Thyroid gland (tissue), 4 donors: ENCODE measurements around the gene NAGA. TPM values are rescaled to one million over a fixed set of nuclear protein-coding genes. Genes with fewer than 3 reads are reported as not detected.

Experiments
- DNase-seq, 2 donors: peaks; one replicate each; pipeline ENCODE4 v3.0.0-alpha.2; 2019
- H3K27ac ChIP-seq, 3 donors: fragments of 200-600 bp; sonication (generic); 1 replicate in 2 of 3; 2 replicates in 1 of 3; pipeline ENCODE4 v1.5.1; 2016 to 2019; ENCODE audit warnings: mild to moderate bottlenecking in 1 of 3, moderate library complexity in 1 of 3
- H3K27me3 ChIP-seq: fragments of 200-600 bp; sonication (generic); one replicate; pipeline ENCODE4 v1.5.1; 2019
- H3K36me3 ChIP-seq, 2 donors: fragments of 200-600 bp; sonication (generic); one replicate each; pipeline ENCODE4 v1.5.1; 2016 to 2019
- H3K4me1 ChIP-seq, 2 donors: fragments of 200-600 bp; sonication (generic); one replicate each; pipeline ENCODE4 v1.5.1; 2017 to 2019
- H3K4me3 ChIP-seq, 3 donors: fragments of 200-600 bp; sonication (generic); replicated peaks in 1 of 3; 1 replicate in 2 of 3; 2 replicates in 1 of 3; pipeline ENCODE4 v1.5.1; 2016; ENCODE audit warnings: mild to moderate bottlenecking in 1 of 3
- H3K9me3 ChIP-seq: fragments of 200-600 bp; sonication (generic); one replicate; pipeline ENCODE4 v1.5.1; 2017
- POLR2A ChIP-seq, 2 donors: fragments of 450-650 bp; IDR thresholded peaks; one replicate each; pipeline ENCODE4 v1.6.1; 2017; ENCODE audit warnings: antibody characterized with exemption in 2 of 2, mild to moderate bottlenecking in 2 of 2, moderate library complexity in 1 of 2
- WGBS, 2 donors: methylation state at CpG; one replicate each; pipeline ENCODE4 v1.1.5; 2017; 5-methylcytosine and 5-hydroxymethylcytosine counted together
- intact Hi-C: fragments of 100-400 bp; cut with DNase I; formaldehyde crosslinking; loops from one replicate; pipeline ENCODE4 v1.15.1; 2023
- small RNA-seq: library from RNA; depleted of rRNA; stranded (forward); fragments of <200 nt; gene quantifications from one replicate; pipeline ENCODE3, GENCODE V24; 2016
- total RNA-seq, 4 donors: library from RNA; depleted of rRNA; stranded (reverse); fragments of >200 nt; gene quantifications; one replicate each; pipeline ENCODE4 v1.2.3, GENCODE V29; 2016
- TF ChIP-seq, protein P1 (sequence below), 6 experiments: fragments of 200-600 bp in 3 of 6; fragments of 450-650 bp in 3 of 6; sonication (generic) in 3 of 6; IDR thresholded peaks; one replicate each; pipeline ENCODE4 v1.5.1; 2016 to 2019; ENCODE audit warnings: antibody characterized with exemption in 6 of 6, mild to moderate bottlenecking in 2 of 6, inconsistent platforms in 1 of 6, moderate library complexity in 1 of 6

The NAGA gene
- total RNA-seq, 4 donors from 2014 or later: 36.8 to 40.9 (median 38.0) TPM

GRCh38 chr22:42018224-42018623 is 52.4 kb downstream of the NAGA start:
- no peak for DNase-seq
- H3K27me3 ChIP-seq: no peaks in the 10 kb centered on the region
- H3K4me1 ChIP-seq: no peaks in the 10 kb centered on the region
- no peaks in the 10 kb centered on the region for H3K36me3 ChIP-seq
- H3K4me3 ChIP-seq: no peak overlapping the region
- H3K27ac ChIP-seq: no peak overlapping the region
- intact Hi-C loops: no loop called here
- no peaks in the 10 kb centered on the region for H3K9me3 ChIP-seq
- WGBS, 2 donors: 66 to 73% methylated on average over 1 of the region's 1 CpG
- TF ChIP-seq, protein P1, sequence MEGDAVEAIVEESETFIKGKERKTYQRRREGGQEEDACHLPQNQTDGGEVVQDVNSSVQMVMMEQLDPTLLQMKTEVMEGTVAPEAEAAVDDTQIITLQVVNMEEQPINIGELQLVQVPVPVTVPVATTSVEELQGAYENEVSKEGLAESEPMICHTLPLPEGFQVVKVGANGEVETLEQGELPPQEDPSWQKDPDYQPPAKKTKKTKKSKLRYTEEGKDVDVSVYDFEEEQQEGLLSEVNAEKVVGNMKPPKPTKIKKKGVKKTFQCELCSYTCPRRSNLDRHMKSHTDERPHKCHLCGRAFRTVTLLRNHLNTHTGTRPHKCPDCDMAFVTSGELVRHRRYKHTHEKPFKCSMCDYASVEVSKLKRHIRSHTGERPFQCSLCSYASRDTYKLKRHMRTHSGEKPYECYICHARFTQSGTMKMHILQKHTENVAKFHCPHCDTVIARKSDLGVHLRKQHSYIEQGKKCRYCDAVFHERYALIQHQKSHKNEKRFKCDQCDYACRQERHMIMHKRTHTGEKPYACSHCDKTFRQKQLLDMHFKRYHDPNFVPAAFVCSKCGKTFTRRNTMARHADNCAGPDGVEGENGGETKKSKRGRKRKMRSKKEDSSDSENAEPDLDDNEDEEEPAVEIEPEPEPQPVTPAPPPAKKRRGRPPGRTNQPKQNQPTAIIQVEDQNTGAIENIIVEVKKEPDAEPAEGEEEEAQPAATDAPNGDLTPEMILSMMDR (IDR thresholded peaks at IDR 0.05): no peak
- no peak for TF ChIP-seq POLR2A (IDR thresholded peaks at IDR 0.05)

DNA sequence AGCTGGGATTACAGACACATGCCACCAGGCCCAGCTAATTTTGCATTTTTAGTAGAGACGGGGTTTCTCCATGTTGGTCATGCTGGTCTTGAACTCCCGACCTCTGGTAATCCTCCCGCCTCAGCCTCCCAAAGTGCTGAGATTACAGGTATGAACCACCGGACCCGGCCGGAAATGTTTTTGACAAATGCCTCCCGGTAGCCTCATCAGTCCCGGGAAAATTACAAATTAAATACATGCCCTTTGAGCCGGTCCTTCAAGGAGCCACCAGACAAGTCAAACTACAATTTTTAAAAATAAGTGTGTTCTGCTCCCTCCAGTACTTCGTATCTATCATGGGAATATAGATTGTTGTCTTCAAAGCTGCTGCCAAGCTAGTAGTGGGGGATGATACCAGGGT is 54.5 kb downstream of the NAGA start:
- Histone ChIP-seq H3K4me1 (no peaks in the 10 kb centered on the region), H3K27ac (no peak overlapping the region), H3K9me3 (no peaks in the 10 kb centered on the region), H3K27me3 (no peaks in the 10 kb centered on the region), H3K36me3 (no peaks in the 10 kb centered on the region), H3K4me3 (no peak overlapping the region)
- intact Hi-C loops: no loop called here
- WGBS, 2 donors: 79 to 84% methylated on average over 10 of the region's 10 CpGs
- DNase-seq: no peak
- TF ChIP-seq POLR2A (IDR thresholded peaks at IDR 0.05): no peak
- TF ChIP-seq, protein P1 (IDR thresholded peaks at IDR 0.05): no peak

- Histone ChIP-seq H3K4me3 (no peak overlapping the region), H3K36me3 (no peaks in the 10 kb centered on the region), H3K4me1 (no peaks in the 10 kb centered on the region), H3K27me3 (no peaks in the 10 kb centered on the region), H3K9me3 (no peaks in the 10 kb centered on the region), H3K27ac (no peak overlapping the region)
- TF ChIP-seq, protein P1 (IDR thresholded peaks at IDR 0.05): no peak
- no peak for TF ChIP-seq POLR2A (IDR thresholded peaks at IDR 0.05)
- no peak for DNase-seq
- intact Hi-C loops: no loop called here
- 65 to 78% methylated on average over 4 of the region's 4 CpGs for WGBS, 2 donors
Observed at GRCh38 chr22:42013385-42013784, 57.2 kb downstream of the NAGA start.

DNA sequence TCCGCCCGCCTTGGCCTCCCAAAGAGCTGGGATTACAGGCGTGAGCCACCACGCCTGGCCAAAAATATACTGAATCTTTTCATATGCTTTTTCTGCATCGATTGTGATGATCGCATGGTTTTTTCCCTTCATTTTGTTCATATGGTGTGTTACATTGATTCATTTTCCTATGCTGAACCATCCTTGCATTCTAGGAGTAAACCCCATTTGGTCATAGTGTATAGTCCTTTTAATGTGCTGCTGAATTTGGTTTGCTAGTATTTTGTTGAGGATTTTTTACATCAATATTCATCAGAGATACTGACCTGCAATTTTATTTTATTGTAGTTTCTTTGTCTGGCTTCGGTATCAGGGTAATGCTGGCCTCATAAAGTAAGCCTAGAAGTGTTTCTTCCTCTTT is 59.8 kb downstream of the NAGA start:
- DNase-seq: no peak
- TF ChIP-seq POLR2A (IDR thresholded peaks at IDR 0.05): no peak
- TF ChIP-seq, protein P1 (IDR thresholded peaks at IDR 0.05): no peak
- intact Hi-C loops: no loop called here
- no peaks in the 10 kb centered on the region for H3K27me3 ChIP-seq
- no peaks in the 10 kb centered on the region for H3K9me3 ChIP-seq
- no peak overlapping the region for H3K4me3 ChIP-seq
- H3K27ac ChIP-seq: no peak overlapping the region
- no peaks in the 10 kb centered on the region for H3K36me3 ChIP-seq
- WGBS, 2 donors: 80 to 90% methylated on average over 7 of the region's 7 CpGs
- no peaks in the 10 kb centered on the region for H3K4me1 ChIP-seq

Small RNA genes within 50 kb of the gene (small RNA-seq; reads per million reads assigned to genes)
- not detected for gene SNORD13P1

Other genes starting within 250 kb of the NAGA start
- gene SREBF2, start 237.7 kb downstream of the NAGA start, total RNA-seq: 10 to 100 TPM; 34.4 to 91.8 (median 63.7) TPM
- not detected for gene SHISA8, start 155.7 kb downstream of the NAGA start, total RNA-seq
- not detected for gene TNFRSF13C, start 144.0 kb downstream of the NAGA start, total RNA-seq
- gene CENPM, start 123.7 kb downstream of the NAGA start, total RNA-seq: under 1 TPM in 1 of 4 donors, not detected in 3; 0.56 TPM
- under 1 TPM; 0.22 to 0.75 (median 0.40) TPM for gene SEPTIN3, start 101.4 kb downstream of the NAGA start, total RNA-seq
- gene WBP2NL, start 72.0 kb downstream of the NAGA start, total RNA-seq: 1 to 10 TPM; 1.3 to 5.1 (median 2.7) TPM
- gene PHETA2, start 3.4 kb upstream of the NAGA start, total RNA-seq: 10 to 100 TPM in 1 of 4 donors, 1 to 10 TPM in 3; 5.5 to 13.7 (median 7.3) TPM
- 10 to 100 TPM; 18.7 to 30.2 (median 22.0) TPM for gene SMDT1, start 8.9 kb upstream of the NAGA start, total RNA-seq
- gene NDUFA6, start 20.0 kb upstream of the NAGA start, total RNA-seq: 10 to 100 TPM; 32.9 to 85.6 (median 73.4) TPM
- 1 to 10 TPM in 2 of 4 donors, under 1 TPM in 2; 0.73 to 2.7 (median 1.6) TPM for gene CYP2D6, start 60.0 kb upstream of the NAGA start, total RNA-seq
- gene TCF20, start 199.8 kb upstream of the NAGA start, total RNA-seq: 10 to 100 TPM; 47.6 to 82.4 (median 68.7) TPM